Keratinocyte (primary cell): ENCODE results near the gene RFX6.

Experiments used
- CTCF ChIP-seq, 3 experiments: IDR thresholded peaks in 1 of 3; conservative IDR thresholded peaks in 1 of 3; optimal IDR thresholded peaks in 1 of 3; 2 replicates in 2 of 3; 3 replicates in 1 of 3; pipeline versions ENCODE3 to v1.5.1; 2011; ENCODE audit warnings: low read length in 3 of 3, mild to moderate bottlenecking in 3 of 3, moderate library complexity in 2 of 3, control low read depth in 1 of 3, inconsistent platforms in 1 of 3; ENCODE audit not compliant: insufficient read depth in 2 of 3; ENCODE audit errors: extremely low read depth in 1 of 3
- EZH2 ChIP-seq: IDR thresholded peaks from one replicate; pipeline ENCODE4 v1.6.1; 2012; ENCODE audit warnings: inconsistent platforms, mild to moderate bottlenecking, low read length, moderate library complexity

DNA sequence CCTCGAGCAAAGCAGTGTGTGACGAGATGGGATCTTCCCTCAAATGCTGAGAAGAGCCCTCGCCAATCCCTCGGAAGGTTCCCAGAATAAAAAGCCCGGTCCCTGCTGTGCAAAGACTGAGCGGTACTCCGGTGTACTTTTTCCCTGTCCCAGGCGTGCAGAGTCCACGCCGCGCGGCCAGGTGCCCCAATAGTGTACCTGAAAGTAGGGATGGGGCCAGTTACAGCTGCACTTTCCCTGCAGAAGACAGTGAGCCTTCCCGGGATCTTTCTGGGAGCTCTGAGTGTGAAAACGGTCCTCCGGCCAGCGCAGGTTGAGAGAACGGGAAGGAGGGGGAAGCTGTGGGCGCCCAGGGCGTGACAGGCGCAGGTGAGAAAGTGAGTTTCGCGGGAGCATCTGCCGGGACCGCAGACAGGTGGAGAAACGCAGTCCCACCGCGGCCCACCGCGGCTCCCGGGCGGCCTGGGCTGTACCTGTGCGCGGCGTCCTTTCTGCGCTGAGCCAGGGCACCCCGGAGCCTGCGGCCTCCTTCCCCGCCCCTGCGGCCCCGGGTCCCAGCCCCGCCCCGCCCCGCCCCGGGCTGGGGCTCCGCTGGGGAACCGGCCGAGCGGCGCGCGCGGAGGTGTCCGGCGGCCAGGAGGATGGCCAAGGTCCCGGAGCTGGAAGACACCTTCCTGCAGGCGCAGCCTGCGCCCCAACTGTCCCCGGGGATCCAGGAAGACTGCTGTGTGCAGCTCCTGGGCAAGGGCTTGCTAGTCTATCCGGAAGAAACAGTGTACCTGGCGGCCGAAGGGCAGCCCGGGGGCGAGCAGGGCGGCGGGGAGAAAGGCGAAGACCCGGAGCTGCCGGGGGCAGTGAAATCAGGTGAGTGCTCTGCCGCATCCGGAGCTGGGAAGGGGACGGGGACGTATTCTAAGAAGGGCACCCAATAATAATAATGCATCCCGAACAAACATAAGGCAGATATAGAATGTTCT, at the start of gene RFX6:
- TF ChIP-seq EZH2 (peak; percentile 87), CTCF (optimal IDR thresholded peaks at IDR 0.05 in 1 of 3, IDR thresholded peaks at IDR 0.05 in 1 of 3, conservative IDR thresholded peaks at IDR 0.05 in 1 of 3; ENCODE audit: extremely low read depth in 1 of 3, insufficient read depth in 2 of 3, low read length in 3 of 3) (no peak)
